GM21367 (cell line): ENCODE measurements around the gene CLK2.

Experiments
- ATAC-seq: cut with Tn5 transposase; IDR thresholded peaks from one replicate; pipeline ENCODE4 v1.9.1; 2021; ENCODE audit not compliant: unreplicated experiment

Gene CLK2

DNA sequence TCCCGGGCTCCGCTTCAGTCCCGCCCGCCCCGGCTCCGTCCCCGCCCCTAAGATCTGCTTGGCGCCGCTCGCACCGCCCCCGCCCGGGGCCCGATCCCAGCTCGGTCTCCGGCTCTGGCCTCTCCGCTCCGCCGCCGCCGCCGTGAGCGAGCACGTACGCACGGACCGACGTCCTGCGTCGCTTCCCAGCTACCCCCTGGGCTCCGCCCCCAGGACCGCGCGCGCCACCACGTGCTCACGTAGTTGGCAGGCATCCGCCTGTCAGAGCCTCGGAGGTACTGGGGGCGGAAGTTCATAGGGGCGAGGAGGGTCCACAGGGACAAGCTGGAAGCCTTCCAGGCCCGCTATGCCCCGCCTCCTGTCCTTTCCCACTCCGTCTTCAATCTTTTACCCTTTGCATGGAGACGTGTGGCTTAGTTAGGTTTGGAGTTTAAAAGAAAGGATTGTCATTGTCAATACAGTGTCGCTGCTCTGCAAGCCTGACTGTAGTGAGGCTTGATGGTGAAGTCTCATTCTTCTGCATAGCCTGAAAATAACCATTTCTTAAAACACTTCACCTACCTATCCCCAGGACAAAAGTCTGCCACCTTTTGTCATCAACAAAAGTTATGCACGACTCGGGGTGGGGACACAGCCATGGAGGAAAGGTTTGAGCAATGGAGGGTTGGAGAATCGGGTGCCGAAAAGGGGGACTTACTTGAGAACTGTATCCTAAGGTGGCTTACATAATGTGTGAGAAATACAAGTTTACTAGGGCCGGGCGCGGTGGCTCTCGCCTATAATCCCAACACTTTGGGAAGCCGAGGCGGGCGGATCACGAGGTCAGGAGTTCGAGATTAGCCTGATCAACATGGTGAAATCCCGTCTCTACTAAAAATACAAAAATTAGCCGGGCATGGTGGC, at the start of gene CLK2:
TSS of gene CLK2 (minus strand) at position 162 of the 903 bp plus-strand sequence. CDS start 2,527 bp downstream, outside the sequence.
- peak; percentile 74 for ATAC-seq

DNA sequence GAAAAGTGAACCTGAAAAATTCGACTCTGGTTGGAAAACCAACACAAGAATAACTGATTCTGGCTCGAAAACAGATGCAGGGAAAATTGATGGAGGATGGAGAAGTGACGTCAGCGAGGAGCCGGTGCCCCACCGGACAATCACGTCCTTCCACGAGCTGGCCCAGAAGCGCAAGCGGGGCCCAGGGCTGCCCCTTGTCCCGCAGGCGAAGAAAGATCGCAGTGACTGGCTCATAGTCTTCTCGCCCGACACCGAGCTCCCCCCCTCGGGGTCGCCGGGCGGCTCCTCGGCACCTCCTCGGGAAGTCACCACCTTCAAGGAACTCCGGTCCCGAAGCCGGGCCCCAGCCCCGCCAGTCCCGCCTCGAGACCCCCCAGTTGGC, 49.3 kb upstream of the CLK2 start:
- ATAC-seq = no peak

DNA sequence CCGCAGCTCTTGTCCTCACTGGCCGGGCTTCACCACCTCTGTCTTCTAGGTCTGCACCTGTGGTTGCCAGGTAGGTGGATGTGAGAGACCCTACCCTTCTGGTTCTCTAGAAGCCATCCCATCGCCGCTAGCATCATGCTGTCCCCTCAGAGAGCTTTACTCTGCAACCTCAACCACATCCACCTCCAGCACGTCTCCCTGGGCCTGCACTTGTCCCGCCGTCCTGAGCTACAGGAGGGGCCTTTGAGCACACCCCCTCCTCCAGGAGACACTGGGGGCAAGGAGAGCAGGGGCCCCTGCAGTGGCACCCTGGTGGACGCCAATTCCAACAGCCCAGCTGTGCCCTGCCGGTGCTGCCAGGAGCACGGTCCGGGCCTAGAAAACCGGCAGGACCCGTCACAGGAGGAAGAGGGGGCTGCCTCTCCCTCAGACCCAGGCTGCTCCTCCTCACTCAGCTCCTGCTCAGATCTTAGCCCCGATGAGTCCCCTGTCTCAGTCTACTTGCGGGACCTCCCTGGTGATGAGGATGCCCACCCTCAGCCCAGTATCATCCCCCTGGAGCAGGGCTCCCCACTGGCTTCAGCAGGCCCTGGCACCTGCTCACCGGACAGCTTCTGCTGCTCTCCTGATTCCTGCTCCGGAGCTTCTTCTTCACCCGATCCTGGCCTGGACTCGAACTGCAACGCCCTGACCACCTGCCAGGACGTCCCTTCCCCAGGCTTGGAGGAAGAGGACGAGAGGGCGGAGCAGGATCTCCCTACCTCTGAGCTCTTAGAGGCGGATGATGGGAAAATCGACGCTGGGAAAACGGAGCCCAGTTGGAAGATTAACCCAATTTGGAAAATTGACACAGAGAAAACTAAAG, 48.6 kb upstream of the CLK2 start:
- ATAC-seq = no peak

DNA sequence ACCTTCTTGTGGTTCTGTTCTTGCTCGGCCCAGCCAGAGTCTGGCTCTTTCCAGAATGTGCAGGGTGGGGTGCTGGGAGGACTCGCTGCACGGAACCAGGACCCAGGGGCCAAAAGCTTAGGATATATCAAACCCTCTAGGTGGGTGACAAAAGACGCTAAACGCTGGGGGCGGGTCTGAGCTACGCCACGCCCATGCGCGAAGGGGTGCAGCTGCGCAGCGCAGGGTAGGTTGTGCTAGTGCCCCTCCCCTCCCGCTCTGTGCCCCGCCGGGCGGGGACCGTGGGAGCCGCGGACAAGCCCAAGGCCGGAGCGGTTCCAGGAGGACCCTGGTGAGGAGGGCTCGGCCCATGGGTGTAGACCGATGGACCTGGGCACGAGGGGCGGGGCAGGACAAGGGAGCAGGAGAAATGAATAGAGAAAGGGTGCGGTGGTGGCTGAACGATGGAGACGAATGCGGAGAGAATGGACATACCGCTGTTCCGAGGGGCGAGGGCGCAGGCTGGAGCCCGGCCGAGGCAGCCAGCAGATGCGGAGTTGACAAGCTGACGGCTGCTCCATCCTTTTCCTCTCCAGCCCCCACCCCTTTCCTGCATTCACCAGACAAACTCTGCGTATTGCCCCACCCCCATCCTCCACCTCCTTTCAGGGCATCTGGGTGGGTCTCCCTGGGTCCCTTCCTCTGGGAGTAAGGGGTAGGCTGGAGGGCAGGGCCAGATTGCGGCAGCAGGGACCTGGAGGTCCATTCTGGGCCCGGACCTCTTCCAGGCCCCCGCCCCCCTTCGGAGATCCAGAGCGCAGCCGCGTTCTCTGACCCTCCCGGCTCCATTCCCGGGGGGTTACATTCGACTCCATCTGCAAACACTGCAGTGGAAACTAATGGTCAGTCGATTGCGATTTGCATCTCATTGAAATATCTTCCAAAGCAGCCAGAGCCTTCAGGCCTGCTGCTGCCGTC, 47.6 kb upstream of the CLK2 start, which contains the start of gene RUSC1:
TSS of gene RUSC1 (plus strand) at position 234 of the 957 bp plus-strand sequence. CDS start 880 bp downstream, outside the sequence.
- no peak for ATAC-seq

DNA sequence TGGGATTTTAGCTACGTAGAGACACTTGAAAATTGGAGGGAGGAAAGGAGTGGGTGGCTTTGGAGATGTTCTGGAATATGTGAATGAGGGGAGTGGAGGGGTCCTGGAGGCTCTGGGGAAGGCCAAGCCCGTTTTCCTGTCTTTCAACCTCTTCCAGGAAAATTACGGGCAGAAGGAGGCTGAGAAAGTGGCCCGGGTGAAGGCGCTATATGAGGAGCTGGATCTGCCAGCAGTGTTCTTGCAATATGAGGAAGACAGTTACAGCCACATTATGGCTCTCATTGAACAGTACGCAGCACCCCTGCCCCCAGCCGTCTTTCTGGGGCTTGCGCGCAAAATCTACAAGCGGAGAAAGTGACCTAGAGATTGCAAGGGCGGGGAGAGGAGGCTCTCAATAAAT, 46.9 kb upstream of the CLK2 start:
- ATAC-seq = no peak

DNA sequence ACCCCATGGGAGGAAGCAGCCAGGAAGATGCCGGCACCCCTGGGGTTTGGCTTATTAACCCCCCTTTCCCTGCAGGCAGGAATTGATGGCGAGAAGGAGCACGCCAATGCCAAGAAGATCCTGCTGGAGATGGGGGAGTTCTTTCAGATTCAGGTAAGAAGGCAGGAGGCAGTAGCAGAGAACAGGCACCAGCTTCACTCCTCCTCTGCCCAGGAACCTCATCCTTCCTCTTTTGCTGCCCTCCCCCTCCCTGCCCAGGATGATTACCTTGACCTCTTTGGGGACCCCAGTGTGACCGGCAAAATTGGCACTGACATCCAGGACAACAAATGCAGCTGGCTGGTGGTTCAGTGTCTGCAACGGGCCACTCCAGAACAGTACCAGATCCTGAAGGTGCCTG, 46.2 kb upstream of the CLK2 start:
- no peak for ATAC-seq

DNA sequence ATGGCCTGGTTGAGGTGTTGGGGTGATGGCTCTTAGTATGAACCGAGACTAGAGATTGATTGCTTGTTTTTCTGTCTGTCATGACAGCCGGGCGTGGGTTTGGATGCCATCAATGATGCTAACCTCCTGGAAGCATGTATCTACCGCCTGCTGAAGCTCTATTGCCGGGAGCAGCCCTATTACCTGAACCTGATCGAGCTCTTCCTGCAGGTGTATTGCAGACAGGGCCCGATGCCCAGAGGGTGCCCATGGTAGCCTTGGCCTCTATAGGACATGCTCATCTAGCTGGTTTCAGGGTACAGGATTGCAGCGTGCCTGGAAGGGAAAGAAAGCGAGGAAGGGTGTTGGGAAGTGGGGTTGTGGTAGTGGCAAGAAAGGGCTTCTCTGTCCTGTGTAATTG, 44.8 kb upstream of the CLK2 start:
- ATAC-seq = no peak

DNA sequence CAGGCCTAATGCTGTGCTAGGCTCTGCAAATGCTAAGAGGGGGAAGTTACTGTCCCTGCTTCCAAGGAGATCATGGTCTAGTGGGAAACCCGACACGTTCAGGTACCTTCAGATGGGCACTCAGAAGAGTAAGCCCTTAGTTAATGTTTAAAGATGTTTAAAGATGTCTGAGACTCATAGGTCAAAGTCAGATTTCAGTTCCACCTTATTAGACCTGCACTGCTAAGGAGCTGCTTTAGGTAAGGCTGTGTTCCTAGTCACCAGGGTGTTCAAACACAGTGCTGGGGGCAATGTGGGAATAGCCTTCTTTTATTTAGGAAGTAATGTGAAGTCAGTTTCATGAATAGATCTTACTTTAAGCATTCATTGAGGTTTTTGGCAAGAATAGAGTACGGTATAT, 43.6 kb upstream of the CLK2 start:
- no peak for ATAC-seq

DNA sequence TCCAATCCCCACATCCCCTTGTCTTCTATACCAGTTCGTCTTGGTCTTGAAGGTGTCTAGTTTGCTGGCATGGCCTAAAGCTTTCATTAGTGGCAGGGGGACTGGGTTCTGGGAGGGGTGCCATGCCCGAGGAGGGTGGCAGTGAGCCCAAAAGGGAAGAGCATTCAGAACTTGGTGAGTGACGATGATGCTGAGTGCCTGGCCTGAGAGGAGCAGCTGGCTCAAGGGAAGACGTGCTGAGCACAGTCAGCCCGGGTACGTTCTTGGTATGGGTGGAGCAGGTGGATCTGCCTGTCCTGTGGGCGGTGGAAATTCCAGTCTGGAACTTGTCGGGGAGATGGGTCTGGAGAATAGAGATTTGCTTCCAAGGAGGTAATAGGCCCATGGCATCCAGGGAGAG, 40.0 kb upstream of the CLK2 start:
- ATAC-seq = no peak

DNA sequence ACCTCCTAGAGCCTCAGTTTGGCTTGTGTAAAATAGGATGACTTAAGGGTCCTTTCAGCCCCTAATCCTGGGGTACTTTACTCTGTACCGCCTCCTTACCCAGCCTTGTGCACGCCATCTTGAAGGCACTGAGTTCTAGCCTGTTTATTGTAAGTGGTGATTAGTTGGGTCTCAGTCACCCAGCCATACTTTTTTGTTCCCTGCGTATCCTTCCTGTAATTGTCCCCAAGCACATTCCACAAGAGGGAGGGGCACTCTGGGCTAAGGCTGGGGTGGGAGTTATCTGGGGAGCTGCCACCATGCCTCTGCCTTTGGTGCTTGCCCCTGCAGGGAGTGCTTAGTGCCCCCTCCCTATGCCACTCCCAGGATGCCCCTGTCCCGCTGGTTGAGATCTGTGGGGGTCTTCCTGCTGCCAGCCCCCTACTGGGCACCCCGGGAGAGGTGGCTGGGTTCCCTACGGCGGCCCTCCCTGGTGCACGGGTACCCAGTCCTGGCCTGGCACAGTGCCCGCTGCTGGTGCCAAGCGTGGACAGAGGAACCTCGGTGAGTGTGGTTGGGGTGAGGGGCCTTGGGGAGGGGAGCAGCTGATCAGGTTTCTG, 36.2 kb upstream of the CLK2 start:
- no peak for ATAC-seq

DNA sequence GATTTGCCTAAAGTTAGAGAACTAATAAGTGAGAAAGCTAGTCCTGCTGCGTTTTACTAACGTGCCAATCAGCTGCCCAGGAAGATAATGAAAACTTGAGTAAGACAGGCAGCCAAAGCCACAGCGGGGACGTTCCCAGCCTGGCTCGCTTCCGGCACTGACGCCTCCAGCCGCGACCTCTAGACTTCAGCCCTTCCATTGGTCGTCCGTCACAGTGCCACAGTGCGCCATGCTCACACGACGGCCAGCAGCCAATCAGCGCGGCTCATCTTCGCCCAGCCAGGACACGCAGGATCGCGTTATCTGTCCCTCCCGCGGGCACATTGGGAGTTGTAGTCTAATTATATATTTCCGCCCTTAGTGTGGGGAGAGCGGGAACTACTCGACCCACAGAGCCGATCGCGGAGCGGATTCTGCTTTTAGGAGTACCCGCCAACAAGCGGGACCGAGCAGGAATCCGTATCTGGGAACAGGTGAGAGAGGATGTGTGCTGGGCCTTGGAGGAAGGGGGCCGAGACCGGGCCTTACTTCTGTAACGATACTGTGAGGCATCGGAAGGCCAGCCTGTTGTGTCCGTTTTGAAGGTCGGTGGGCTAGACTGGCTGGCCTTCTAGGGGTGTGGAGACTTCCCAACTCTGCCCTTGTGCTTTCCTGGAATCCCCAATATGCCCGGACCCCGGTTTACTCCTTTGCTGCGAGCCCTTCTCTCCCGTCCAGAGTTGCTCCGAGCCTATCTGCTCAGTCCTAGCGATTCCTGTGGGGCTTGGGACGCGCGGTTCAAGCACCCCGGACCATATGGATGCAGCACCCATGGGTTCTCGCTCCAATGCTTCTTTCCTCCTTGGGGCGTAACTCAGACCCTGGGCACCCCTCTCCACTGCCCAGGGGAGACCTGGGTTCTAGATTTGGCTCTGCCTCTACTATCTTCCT, 35.5 kb upstream of the CLK2 start, which contains the start of gene FDPS:
TSS of gene FDPS (plus strand) at position 374 of the 930 bp plus-strand sequence. CDS start 924 bp downstream, outside the sequence.
- peak; percentile 88 for ATAC-seq

DNA sequence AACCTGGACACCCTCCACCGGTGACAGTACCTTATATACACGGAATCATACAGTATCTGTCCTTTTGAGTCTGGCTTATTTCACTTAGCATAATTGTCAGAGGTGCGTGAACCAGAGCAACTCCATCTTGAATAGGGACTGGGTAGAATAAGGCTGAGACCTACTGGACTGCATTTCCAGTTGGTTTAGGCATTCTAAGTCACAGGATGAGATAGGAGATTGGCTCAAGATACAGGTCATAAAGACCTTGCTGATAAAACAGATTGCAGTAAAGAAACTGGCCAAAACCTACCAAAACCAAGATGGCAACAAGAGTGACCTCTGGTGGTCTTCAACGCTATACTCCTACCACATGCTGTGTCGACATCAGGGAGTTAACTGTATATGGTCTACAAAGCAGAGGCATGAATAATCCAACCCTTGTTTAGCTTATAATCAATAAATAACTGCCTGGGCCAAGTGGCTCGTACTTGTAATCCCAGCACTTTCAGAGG, 34.0 kb upstream of the CLK2 start:
- no peak for ATAC-seq

DNA sequence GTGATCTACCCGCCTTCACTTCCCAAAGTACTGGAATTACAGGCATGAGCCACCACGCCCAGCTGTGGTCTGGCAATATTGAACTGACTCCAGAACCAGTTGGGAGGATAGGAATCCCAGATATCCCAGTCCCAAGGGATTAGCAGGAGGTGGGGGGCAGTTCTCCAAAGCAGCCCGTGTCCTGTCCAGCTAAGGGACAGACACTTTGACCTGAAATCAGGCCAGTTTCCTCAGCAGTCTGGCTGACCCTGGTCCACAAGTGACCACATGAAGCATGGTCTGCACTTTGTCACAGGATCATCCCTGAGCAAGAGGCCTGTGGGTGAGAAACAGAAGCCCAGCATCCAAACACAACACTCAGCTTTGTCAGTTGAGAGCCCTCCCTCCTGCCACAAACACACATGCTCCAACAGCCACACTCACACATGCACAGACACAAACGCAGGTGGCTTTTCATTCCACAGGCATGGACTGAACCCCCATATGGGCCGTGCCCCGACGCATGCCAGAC, 32.6 kb upstream of the CLK2 start:
- ATAC-seq = no peak

DNA sequence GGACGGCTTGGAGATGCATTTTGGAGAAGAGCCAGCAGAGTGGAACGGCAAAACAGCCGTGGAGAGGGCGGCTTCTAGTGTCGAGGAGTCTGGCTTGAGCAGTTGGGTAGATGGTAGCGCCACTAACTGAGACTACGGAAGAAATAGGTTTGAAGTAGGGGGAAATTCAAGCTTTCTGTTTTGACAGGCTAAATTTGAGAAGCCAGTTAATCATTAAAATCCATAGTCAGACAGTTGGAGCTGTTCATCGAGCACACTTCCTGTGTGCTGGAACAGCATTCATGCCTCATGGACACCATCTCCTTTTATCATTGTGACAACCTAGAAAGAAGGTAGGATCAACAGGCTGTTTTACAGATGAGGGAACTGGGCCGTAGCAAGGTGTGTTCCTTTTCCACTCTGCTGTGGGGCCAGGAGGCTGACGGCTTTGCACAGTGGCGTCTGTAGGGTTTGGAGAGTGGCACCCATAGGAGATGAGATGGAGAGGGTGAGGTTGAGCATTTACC, 31.3 kb upstream of the CLK2 start:
- ATAC-seq = no peak

DNA sequence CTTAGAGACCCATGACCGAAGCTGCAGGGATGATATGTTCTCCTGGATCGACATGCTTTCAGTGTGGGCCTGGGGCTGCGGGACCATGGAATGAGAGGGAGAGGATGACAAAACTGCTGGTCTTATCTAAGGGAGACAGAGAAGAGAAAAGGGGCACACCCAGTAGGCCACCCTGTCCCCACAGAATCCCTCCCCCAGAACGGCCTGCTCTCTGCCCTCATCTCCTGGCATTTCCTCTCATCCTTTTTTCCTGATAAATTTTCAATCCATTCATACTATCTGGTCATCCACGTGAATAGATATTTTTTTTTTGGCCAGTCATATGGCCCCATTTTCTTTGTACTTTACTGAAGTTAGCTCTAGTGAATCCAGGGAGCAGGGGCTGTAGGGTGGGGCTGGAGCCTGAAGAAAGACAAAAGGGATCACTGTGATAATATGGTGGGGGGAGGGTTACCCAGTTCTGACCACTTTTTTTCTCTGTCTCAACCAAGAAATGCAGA, 28.1 kb upstream of the CLK2 start, which contains the start of gene PKLR:
TSS of gene PKLR (minus strand) at position 97 of the 500 bp plus-strand sequence. CDS start at position 54, 43 bp downstream.
- ATAC-seq = no peak

DNA sequence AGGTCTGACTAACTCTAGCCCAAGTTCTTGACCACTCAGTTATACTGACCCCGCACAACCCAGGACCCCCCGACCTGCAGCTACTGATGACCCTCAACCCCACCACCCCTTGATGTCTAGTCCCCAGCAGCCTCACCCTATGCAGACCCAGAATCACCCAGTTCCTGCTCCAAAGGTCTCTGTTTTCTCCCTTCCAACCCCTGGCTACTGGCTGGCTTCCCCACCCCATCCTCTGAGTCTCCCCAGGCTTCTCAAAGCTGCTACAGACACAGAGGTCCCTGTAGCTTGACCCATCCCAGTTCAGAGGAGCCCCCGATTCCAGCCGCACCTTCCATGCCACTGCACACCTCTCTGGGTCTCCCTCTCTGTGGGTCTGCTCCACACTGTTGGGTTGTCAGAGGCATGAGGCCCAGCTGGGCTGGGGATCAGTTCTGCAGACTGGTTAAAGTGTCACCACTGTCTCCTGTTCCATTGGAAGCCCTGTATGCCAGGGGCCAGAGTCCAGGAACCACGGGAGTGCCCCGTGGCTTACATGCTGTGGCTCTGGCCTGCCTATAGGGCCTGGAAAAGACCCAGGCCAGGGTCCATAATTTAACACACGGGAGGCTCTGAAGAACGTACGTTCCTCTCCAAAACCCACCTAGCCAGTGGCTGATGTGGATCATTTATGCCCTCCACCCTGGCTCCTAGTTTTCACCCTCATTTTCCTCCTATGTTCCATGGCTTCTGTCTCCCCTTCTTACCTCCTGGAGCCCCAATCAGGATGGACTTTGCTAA, 27.4 kb upstream of the CLK2 start:
- ATAC-seq = no peak

DNA sequence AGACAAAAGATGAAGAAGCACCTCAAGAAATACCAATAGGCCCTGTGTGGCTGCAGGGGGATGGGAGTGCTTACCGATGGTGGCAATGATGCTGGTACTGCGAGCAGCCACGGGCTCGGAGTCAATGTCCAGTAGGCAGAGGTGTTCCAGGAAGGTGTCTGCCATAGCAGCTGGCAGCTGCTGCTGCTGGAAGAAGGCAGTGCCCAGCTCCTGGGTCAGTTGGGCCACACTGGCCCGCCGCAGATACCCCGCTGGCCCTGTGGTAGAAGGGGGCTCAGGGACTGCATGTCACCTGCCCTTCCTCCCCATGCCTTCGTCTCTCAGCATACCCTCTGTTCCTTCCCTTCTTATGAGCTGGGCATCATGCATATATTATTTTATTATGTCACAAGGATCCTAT, 26.7 kb upstream of the CLK2 start:
- ATAC-seq = no peak
